ENCODE results near the gene SSX2B. TPM values are rescaled to one million over a fixed set of nuclear protein-coding genes. Genes with fewer than 3 reads are reported as not detected.
"Not testable (repeated sequence)": the region's sequence is repeated elsewhere in the genome, so short reads cannot be mapped to it uniquely, and the experiment has no call there.

The SSX2B gene
- 2.6 TPM in 1 of 2 replicates, not detected in the other for total RNA-seq (2011; cell fraction: chromatin; rRNA removed; ENCODE audit: low replicate concordance)
- 0.92 and 3.2 TPM in 2 replicates for total RNA-seq (2011; cell fraction: nucleolus; rRNA removed)
- 6.2 TPM in 1 of 2 replicates, not detected in the other for total RNA-seq (2011; cell fraction: nucleoplasm; rRNA removed)
- total RNA-seq (2014; rRNA removed) (67.0 and 73.6 TPM in 2 replicates), total RNA-seq (2014; rRNA removed; fragmentation: Illumina TruSeq; extraction: Trizol) (56.8 and 86.3 TPM in 2 replicates), total RNA-seq (2015; rRNA removed; fragmentation: Illumina TruSeq; extraction: Trizol) (56.7 and 74.7 TPM in 2 replicates), total RNA-seq (2021) (3.3 TPM in 1 of 2 replicates, not detected in the other), polyA plus RNA-seq (2011; rRNA removed) (1.6 and 5.4 TPM in 2 replicates), polyA plus RNA-seq (2014; fragmentation: Illumina TruSeq; extraction: Trizol) (59.2 and 105 TPM in 2 replicates), polyA plus RNA-seq (2014; fragmentation: Nextera tagmentation; extraction: Ambion mirVana) (10 to 100 TPM in 1 of 2 experiments, 1 to 10 TPM in 1; 9.0 to 29.7 TPM), polyA plus RNA-seq (2014; rRNA removed) (59.2 and 70.2 TPM in 2 replicates), polyA minus RNA-seq (2011; rRNA and poly(A)+ RNA removed) (8.4 and 20.2 TPM in 2 replicates), Bru-seq, nascent RNA (percentile 18 among the genes with signal in this experiment), BruChase-seq, experiment 1, labeled RNA remaining after a 2-hour chase (percentile 11 among the genes with signal in this experiment), BruChase-seq, experiment 2, labeled RNA remaining after a 6-hour chase (percentile 17 among the genes with signal in this experiment)
- polyA plus RNA-seq (2011; cell fraction: cytosol; rRNA removed), result 3.8 TPM in 1 of 2 replicates, not detected in the other
- polyA plus RNA-seq (2011; cell fraction: nucleus; rRNA removed), result 2.5 and 3.4 TPM in 2 replicates
- 50.8 and 57.6 TPM in 2 replicates for polyA plus RNA-seq (2012)
- polyA minus RNA-seq (2011; cell fraction: cytosol; rRNA and poly(A)+ RNA removed), result 8.8 TPM in 1 of 2 replicates, not detected in the other
- polyA minus RNA-seq (2011; cell fraction: nucleus; rRNA and poly(A)+ RNA removed), result 0.81 and 2.6 TPM in 2 replicates
- long read RNA-seq, experiment 1, transcript SSX2B-202 (8 exons, 1,291 nt), result major isoform, 77 of 91 reads
- long read RNA-seq, experiment 1, partial matches to known transcripts, result 8 of 91 reads
- long read RNA-seq, experiment 1, other reads (novel, unspliced or antisense), result 6 of 91 reads
- long read RNA-seq, experiment 2, transcript SSX2B-202 (8 exons, 1,291 nt), result major isoform, 43 of 60 reads
- long read RNA-seq, experiment 2, partial matches to known transcripts, result 10 of 60 reads
- long read RNA-seq, experiment 2, other reads (novel, unspliced or antisense), result 7 of 60 reads
- long read RNA-seq, experiment 3, transcript SSX2B-202 (8 exons, 1,291 nt), result major isoform, 81 of 83 reads
- long read RNA-seq, experiment 3, partial matches to known transcripts, result 0 of 83 reads
- long read RNA-seq, experiment 3, other reads (novel, unspliced or antisense), result 1 of 83 reads

GRCh38 chrX:52750952-52751351 is at the start of gene SSX2B:
TSS of gene SSX2B (plus strand) at chrX:52751252. CDS start at chrX:52752681, 1,429 bp downstream.
- H3K36me3 ChIP-seq (ENCODE audit: control insufficient read depth, insufficient read depth, low read length); H2AFZ ChIP-seq (ENCODE audit: low read depth, low read length); BruUV-seq (replicated peaks); H3K9me1 ChIP-seq (ENCODE audit: control insufficient read depth, insufficient read depth, low read length); ATAC-seq; CTCF ChIA-PET (ENCODE audit: low intra/inter-chr PET ratio); H3K9ac ChIP-seq (ENCODE audit: insufficient read depth in 1 of 2, low read depth in 2 of 2, low read length in 2 of 2); H3K27ac ChIP-seq (ENCODE audit: extremely low read depth, low read depth, low read length); H3K27me3 ChIP-seq (ENCODE audit: control insufficient read depth in 2 of 2, insufficient read depth in 2 of 2, low read length in 2 of 2); H3K4me1 ChIP-seq (replicated peaks in 1 of 2; ENCODE audit: control insufficient read depth in 2 of 2, insufficient read depth in 2 of 2, low read length in 2 of 2); H3K4me2 ChIP-seq (ENCODE audit: insufficient read depth, low read length); POLR2A ChIA-PET; FAIRE-seq; H3K9me3 ChIP-seq (replicated peaks; ENCODE audit: control insufficient read depth, insufficient read depth, low read depth, low read length); DNase-seq (ENCODE audit: extremely low read depth in 1 of 4, low spot score in 3 of 4); intact Hi-C loops (cut with micrococcal nuclease); H3K79me2 ChIP-seq (ENCODE audit: control insufficient read depth, insufficient read depth, low read length); H4K20me1 ChIP-seq (replicated peaks; ENCODE audit: control insufficient read depth, insufficient read depth, low read length); H3K4me3 ChIP-seq: not testable (repeated sequence)
- WGBS (ENCODE audit: insufficient coverage, low coverage, missing lambda C conversion rate), result no CpG with 5 or more reads among the region's 13 CpGs
- in situ Hi-C loops (cut with MboI), result loop anchor here (25.0 kb wide), 1 partner anchor 89 kb away; the partner anchor contains the start of gene SSX7

DNA sequence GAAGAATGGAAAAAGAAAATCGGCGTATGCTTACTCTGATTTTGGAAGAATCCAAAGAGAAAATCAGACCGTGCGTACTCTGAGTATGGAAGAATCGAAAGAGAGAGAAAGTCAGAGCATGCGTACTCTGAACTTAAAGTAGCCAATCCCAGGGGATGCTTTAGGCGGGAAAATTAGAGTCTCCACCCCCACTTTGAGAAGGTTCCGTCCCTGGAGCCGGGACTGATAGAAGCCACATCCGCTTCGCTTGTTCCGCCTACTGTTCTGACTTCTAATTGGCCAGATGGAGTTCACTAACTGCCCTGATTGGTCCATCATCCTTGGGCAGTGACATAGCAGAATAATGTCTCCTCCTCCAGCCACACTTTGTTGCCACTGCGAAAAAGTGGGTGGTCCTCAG is 44.0 kb upstream of the SSX2B start, which contains the start of gene SSX2:
Gene SSX2 (minus strand): TSS at position 101 of the 400 bp plus-strand sequence. CDS start 1,429 bp downstream, outside the sequence.
- H3K9me3 ChIP-seq (replicated peaks; ENCODE audit: control insufficient read depth, insufficient read depth, low read depth, low read length); ATAC-seq; intact Hi-C loops (cut with micrococcal nuclease); H3K27ac ChIP-seq (ENCODE audit: extremely low read depth, low read depth, low read length); H3K27me3 ChIP-seq (ENCODE audit: control insufficient read depth in 2 of 2, insufficient read depth in 2 of 2, low read length in 2 of 2); H3K79me2 ChIP-seq (ENCODE audit: control insufficient read depth, insufficient read depth, low read length); POLR2A ChIA-PET; H3K9ac ChIP-seq (ENCODE audit: insufficient read depth in 1 of 2, low read depth in 2 of 2, low read length in 2 of 2); H3K9me1 ChIP-seq (ENCODE audit: control insufficient read depth, insufficient read depth, low read length); CTCF ChIA-PET (ENCODE audit: low intra/inter-chr PET ratio); H3K4me2 ChIP-seq (ENCODE audit: insufficient read depth, low read length); H4K20me1 ChIP-seq (replicated peaks; ENCODE audit: control insufficient read depth, insufficient read depth, low read length); H2AFZ ChIP-seq (ENCODE audit: low read depth, low read length); BruUV-seq (replicated peaks); DNase-seq (ENCODE audit: extremely low read depth in 1 of 4, low spot score in 3 of 4); FAIRE-seq; in situ Hi-C loops (cut with MboI); H3K4me1 ChIP-seq (replicated peaks in 1 of 2; ENCODE audit: control insufficient read depth in 2 of 2, insufficient read depth in 2 of 2, low read length in 2 of 2); H3K36me3 ChIP-seq (ENCODE audit: control insufficient read depth, insufficient read depth, low read length); H3K4me3 ChIP-seq: not testable (repeated sequence)
- no CpG with 5 or more reads among the region's 13 CpGs for WGBS (ENCODE audit: insufficient coverage, low coverage, missing lambda C conversion rate)

DNA sequence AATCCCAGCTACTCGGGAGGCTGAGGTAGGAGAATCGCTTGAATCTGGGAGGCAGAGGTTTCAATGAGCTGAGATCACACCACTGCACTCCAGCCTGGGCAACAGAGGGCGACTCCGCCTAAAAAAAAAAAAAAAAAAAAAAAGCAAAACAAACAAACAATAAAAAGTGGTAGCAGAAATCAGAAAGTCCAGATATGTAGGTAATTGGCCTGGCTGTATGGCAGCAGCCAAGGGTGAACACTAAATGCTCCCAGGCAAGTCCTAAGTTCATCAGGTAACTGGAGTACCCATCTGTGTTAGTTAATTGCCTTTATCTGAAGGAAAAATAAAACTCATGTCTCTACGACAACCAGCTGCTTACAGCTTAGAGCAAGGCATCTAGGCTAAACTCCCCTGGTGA is 14.9 kb downstream of the SSX2B start:
- no CpG with 5 or more reads among the region's 5 CpGs for WGBS (ENCODE audit: insufficient coverage, low coverage, missing lambda C conversion rate)
- BruUV-seq (replicated peaks); FAIRE-seq: not testable (repeated sequence)

More for the DNA sequence above, 14.9 kb downstream of the SSX2B start:
- in situ Hi-C loops (cut with MboI), result loop anchor here (25.0 kb wide), 1 partner anchor 104 kb away; the partner anchor contains the start of gene SSX7
- CTCF ChIA-PET (ENCODE audit: low intra/inter-chr PET ratio); H3K36me3 ChIP-seq (ENCODE audit: control insufficient read depth, insufficient read depth, low read length); H4K20me1 ChIP-seq (replicated peaks; ENCODE audit: control insufficient read depth, insufficient read depth, low read length); ATAC-seq; H3K79me2 ChIP-seq (ENCODE audit: control insufficient read depth, insufficient read depth, low read length); H3K4me2 ChIP-seq (ENCODE audit: insufficient read depth, low read length); H3K9me3 ChIP-seq (replicated peaks; ENCODE audit: control insufficient read depth, insufficient read depth, low read depth, low read length); DNase-seq (ENCODE audit: extremely low read depth in 1 of 4, low spot score in 3 of 4); H3K27me3 ChIP-seq (ENCODE audit: control insufficient read depth in 2 of 2, insufficient read depth in 2 of 2, low read length in 2 of 2); intact Hi-C loops (cut with micrococcal nuclease); H3K9me1 ChIP-seq (ENCODE audit: control insufficient read depth, insufficient read depth, low read length); H2AFZ ChIP-seq (ENCODE audit: low read depth, low read length); H3K27ac ChIP-seq (ENCODE audit: extremely low read depth, low read depth, low read length); H3K4me1 ChIP-seq (replicated peaks in 1 of 2; ENCODE audit: control insufficient read depth in 2 of 2, insufficient read depth in 2 of 2, low read length in 2 of 2); H3K9ac ChIP-seq (ENCODE audit: insufficient read depth in 1 of 2, low read depth in 2 of 2, low read length in 2 of 2); POLR2A ChIA-PET; H3K4me3 ChIP-seq: not testable (repeated sequence)

Data from K562 (cell line).